A549 (cell line): ENCODE data around the gene KIAA1671. TPM values are rescaled to one million over a fixed set of nuclear protein-coding genes. Genes with fewer than 3 reads are reported as not detected.

Experiments
- ATAC-seq, 2 experiments: fragments of 200-7000 bp in 1 of 2; fragments of >200 bp in 1 of 2; cut with Nextera tagmentation in 1 of 2; cut with Tn5 transposase in 1 of 2; 3 replicates each; pipeline versions ENCODE4 v1.8.0 to v1.9.1; 2018 to 2020; ENCODE audit warnings: mild to moderate bottlenecking in 1 of 2, moderate library complexity in 1 of 2
- CTCF ChIA-PET: fragments of 300-600 bp; sonication (Branson Sonifier 250); formaldehyde crosslinking; extraction: SDS; loops from one replicate; lab custom pipeline; 2021; ENCODE audit warnings: antibody characterized with exemption, inconsistent platforms; lab: Yijun Ruan, JAX
- POLR2A ChIA-PET: fragments of 350-600 bp; formaldehyde crosslinking; extraction: SDS; loops from one replicate; lab custom pipeline; 2021; ENCODE audit warnings: antibody characterized with exemption, inconsistent platforms; lab: Yijun Ruan, JAX
- DNase-seq, 2 experiments: peaks; one replicate each; pipeline versions ENCODE4 v3.0.0 to v3.0.0-alpha.2; 2011 to 2016; ENCODE audit warnings: low read depth in 1 of 2, low spot score in 1 of 2
- FAIRE-seq: peaks from 2 replicates; lab custom pipeline; 2011; peaks lifted over from hg19 to GRCh38; lab: Jason Lieb, UNC
- H3K27ac ChIP-seq, 2 experiments: fragments of >200 bp; sonication (Bioruptor Twin); formaldehyde crosslinking; 3 replicates each; pipeline ENCODE4 v1.5.1; 2016 to 2017
- H3K4me1 ChIP-seq: fragments of >200 bp; sonication (Bioruptor Twin); formaldehyde crosslinking; 3 replicates; pipeline ENCODE4 v1.6.1; 2016
- H3K4me2 ChIP-seq: fragments of >200 bp; sonication (Bioruptor Twin); formaldehyde crosslinking; 3 replicates; pipeline ENCODE4 v1.6.1; 2016
- H3K4me3 ChIP-seq: fragments of >200 bp; sonication (Bioruptor Twin); formaldehyde crosslinking; 3 replicates; pipeline ENCODE4 v1.5.1; 2016
- H3K9me3 ChIP-seq: fragments of >200 bp; sonication (Bioruptor Twin); formaldehyde crosslinking; 3 replicates; pipeline ENCODE4 v1.6.1; 2016
- BCL3 ChIP-seq: fragments of >200 bp; sonication (Bioruptor Twin); formaldehyde crosslinking; IDR thresholded peaks from 3 replicates; pipeline ENCODE4 v1.6.1; 2016
- CEBPB ChIP-seq, 2 experiments: fragments of >200 bp in 1 of 2; sonication (Bioruptor Twin) in 1 of 2; formaldehyde crosslinking in 1 of 2; IDR thresholded peaks; 2 replicates each; pipeline ENCODE4 v1.6.1; 2012 to 2016
- EHF ChIP-seq: fragments of 250-450 bp; sonication (Bioruptor Pico); IDR thresholded peaks from 2 replicates; pipeline ENCODE4 v1.5.0; 2020; ENCODE audit warnings: mild to moderate bottlenecking
- ESRRA ChIP-seq: fragments of 150-350 bp; IDR thresholded peaks from 2 replicates; pipeline ENCODE4 v1.6.1; 2014; ENCODE audit warnings: mild to moderate bottlenecking, low read length, borderline replicate concordance
- HEYL ChIP-seq: fragments of 250-450 bp; sonication (Bioruptor Pico); IDR thresholded peaks from 2 replicates; pipeline ENCODE4 v1.8.0; 2021; ENCODE audit warnings: mild to moderate bottlenecking, moderate library complexity
- HOXA7 ChIP-seq: fragments of 250-450 bp; sonication (Bioruptor Pico); IDR thresholded peaks from 2 replicates; pipeline ENCODE4 v1.5.0; 2020; ENCODE audit warnings: mild to moderate bottlenecking, moderate library complexity
- HOXB13 ChIP-seq: fragments of 250-450 bp; sonication (Bioruptor Pico); IDR thresholded peaks from 2 replicates; pipeline ENCODE4 v1.5.0; 2020; ENCODE audit warnings: low read depth, mild to moderate bottlenecking, moderate library complexity
- HOXB5 ChIP-seq: fragments of 250-450 bp; sonication (Bioruptor Pico); IDR thresholded peaks from 2 replicates; pipeline ENCODE4 v1.5.0; 2020; ENCODE audit warnings: mild to moderate bottlenecking, moderate library complexity
- KDM5A ChIP-seq: fragments of 200-600 bp; sonication (generic); IDR thresholded peaks from 2 replicates; pipeline ENCODE4 v1.6.1; 2016; ENCODE audit warnings: antibody characterized with exemption, mild to moderate bottlenecking
- NFE2L2 ChIP-seq: fragments of 150-350 bp; conservative IDR thresholded peaks from 2 replicates; pipeline ENCODE4 v1.6.1; 2014; ENCODE audit warnings: low read length
- PBX3 ChIP-seq: IDR thresholded peaks from 2 replicates; pipeline ENCODE4 v1.6.1; 2012
- POLR2A ChIP-seq: IDR thresholded peaks from 2 replicates; pipeline ENCODE4 v1.6.1; 2012; ENCODE audit warnings: mild to moderate bottlenecking, low read length
- POLR2AphosphoS2 ChIP-seq: conservative IDR thresholded peaks from 2 replicates; pipeline ENCODE4 v1.6.1; 2012; ENCODE audit warnings: low read length, improper control_type of control experiment, inconsistent platforms
- RAD21 ChIP-seq, 2 experiments: fragments of >200 bp in 1 of 2; sonication (Bioruptor Twin) in 1 of 2; formaldehyde crosslinking in 1 of 2; IDR thresholded peaks in 1 of 2; conservative IDR thresholded peaks in 1 of 2; 2 replicates in 1 of 2; 3 replicates in 1 of 2; pipeline ENCODE4 v1.6.1; 2012 to 2018; ENCODE audit warnings: inconsistent platforms in 1 of 2
- RFX5 ChIP-seq: fragments of 450-650 bp; IDR thresholded peaks from 2 replicates; pipeline ENCODE4 v1.7.1; 2014; ENCODE audit warnings: antibody characterized with exemption, mild to moderate bottlenecking, moderate library complexity
- SMC3 ChIP-seq: fragments of >200 bp; sonication (Bioruptor Twin); formaldehyde crosslinking; IDR thresholded peaks from 3 replicates; pipeline ENCODE4 v1.6.1; 2018; ENCODE audit warnings: inconsistent platforms
- ZFP36 ChIP-seq: fragments of 450-650 bp; IDR thresholded peaks from 2 replicates; pipeline ENCODE4 v1.6.1; 2014; ENCODE audit warnings: borderline replicate concordance; ENCODE audit not compliant: partially characterized antibody
- WGBS: methylation state at CpG from one replicate; pipeline ENCODE4 v1.1.6; 2017; ENCODE audit errors: missing lambda C conversion rate; 5-methylcytosine and 5-hydroxymethylcytosine counted together
- polyA plus RNA-seq, 4 experiments: library from polyadenylated mRNA; depleted of rRNA in 3 of 4; stranded (reverse); fragments of >200 nt; fragmentation: RNase III in 1 of 4; extraction: RNeasy Plus Mini Kit Qiagen cat#74134 plus additional on column Dnase treatment in 1 of 4; gene quantifications; 2 replicates in 3 of 4; 3 replicates in 1 of 4; pipeline ENCODE4 v1.2.3, GENCODE V29; 2011 to 2017
- TF ChIP-seq, protein P1 (sequence below): IDR thresholded peaks from 2 replicates; pipeline ENCODE4 v1.6.1; 2012; ENCODE audit warnings: low read depth, borderline replicate concordance
- TF ChIP-seq, protein P2 (sequence below): fragments of >200 bp; sonication (Bioruptor Twin); formaldehyde crosslinking; IDR thresholded peaks from 3 replicates; pipeline ENCODE4 v1.5.1; 2016
- TF ChIP-seq, protein P3 (sequence below): fragments of 250-450 bp; sonication (Bioruptor Pico); IDR thresholded peaks from 2 replicates; pipeline ENCODE4 v1.5.0; 2020; ENCODE audit warnings: low read depth, mild to moderate bottlenecking, moderate library complexity

KIAA1671 gene
- polyA plus RNA-seq, 2 of the 4 experiments (the other 2 are of a cell fraction), result 5.3 to 7.9 TPM

DNA sequence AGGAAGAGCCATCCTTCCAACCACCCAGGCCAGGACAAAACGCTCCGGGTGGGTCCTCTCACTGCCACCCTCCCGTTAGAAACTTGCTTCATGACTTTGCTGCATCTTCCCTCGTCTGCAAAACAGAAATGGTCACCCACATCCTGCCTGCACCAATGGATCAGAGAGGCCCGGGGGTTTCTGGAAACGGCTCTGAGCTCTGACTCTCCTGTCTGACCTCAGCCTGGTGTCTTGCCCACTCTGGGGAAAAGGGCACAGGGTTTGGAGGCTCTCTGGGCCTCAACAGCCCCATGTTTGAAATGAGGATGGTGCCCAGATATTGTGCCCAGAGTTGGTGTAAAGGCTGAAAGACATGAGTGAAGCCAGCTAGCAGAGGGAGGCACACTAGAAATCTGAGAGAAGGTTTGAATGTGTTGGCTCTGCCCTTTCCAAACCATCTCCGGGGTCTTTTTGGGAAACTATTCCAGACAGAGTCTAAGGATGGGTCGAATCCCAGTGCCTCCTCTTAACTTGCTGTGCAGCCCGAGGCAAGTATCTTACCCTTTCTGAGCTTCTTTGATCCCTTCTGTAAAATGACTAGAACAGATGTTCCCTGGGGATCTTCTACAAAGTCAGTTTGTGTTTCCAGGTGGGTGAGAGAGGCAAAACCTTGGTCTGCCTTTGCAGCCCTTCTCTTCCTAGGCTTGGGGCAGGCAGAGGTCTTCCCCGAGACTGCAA, 249.2 kb downstream of the KIAA1671 start:
- H3K4me3 ChIP-seq, result no peak overlapping the region
- no peak for FAIRE-seq
- WGBS, result 65% methylated on average over 10 of the region's 10 CpGs
- H3K9me3 ChIP-seq, result no peaks in the 10 kb centered on the region
- TF ChIP-seq PBX3 (no peak), HOXB5 (CRISPR knock-in tag) (no peak), HOXA7 (CRISPR knock-in tag) (no peak), ZFP36 (peak; percentile 30), CEBPB (IDR thresholded peaks at IDR 0.05) (no peak)
- no peaks in the 10 kb centered on the region for H3K4me1 ChIP-seq
- no peak overlapping the region for H3K27ac ChIP-seq
- ChIA-PET POLR2A (no interaction called here), CTCF (interaction anchor here (0.7 to 2.9 kb wide), 23 partner anchors 8 to 263 kb away, joined by 3 to 19 read pairs (median 4); no protein-coding TSS in a partner anchor)
- no peak for ATAC-seq
- no peak overlapping the region for H3K4me2 ChIP-seq
- DNase-seq, result no peak

DNA sequence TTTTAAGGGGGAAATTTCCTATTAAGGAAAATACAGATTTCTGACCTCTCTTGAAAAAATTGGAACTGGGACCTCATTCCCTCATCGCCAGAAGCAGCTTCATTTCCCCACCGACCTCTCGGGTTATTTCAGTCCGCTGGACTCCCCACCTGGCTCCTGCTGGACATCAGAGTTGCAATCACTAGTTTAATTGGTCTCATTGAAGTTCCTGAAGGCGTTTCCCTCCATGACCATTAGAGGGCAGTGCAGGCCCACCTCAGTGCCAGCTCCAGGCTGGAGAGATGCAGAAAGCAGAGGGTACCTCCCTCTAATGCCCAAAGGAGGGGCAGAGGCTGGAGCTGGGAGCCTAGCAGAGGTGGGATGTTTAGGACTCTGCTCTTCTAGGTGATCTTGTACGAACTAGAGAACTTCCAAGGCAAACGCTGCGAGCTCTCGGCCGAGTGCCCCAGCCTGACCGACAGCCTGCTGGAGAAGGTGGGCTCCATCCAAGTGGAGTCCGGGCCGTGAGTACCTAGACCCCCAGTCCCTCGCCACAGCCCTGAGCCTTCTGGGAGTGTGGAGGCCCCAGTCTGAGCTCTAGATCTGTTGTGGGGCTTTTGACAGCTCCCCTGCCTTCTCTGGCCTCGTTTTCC, 249.9 kb downstream of the KIAA1671 start:
- POLR2A ChIA-PET, result no interaction called here
- CTCF ChIA-PET, result interaction anchor here (0.6 to 2.9 kb wide), 25 partner anchors 9 to 264 kb away, joined by 3 to 19 read pairs (median 4); no protein-coding TSS in a partner anchor
- Histone ChIP-seq H3K4me1 (no peaks in the 10 kb centered on the region), H3K4me2 (no peak overlapping the region), H3K4me3 (no peak overlapping the region), H3K27ac (no peak overlapping the region), H3K9me3 (no peaks in the 10 kb centered on the region)
- FAIRE-seq (no peak), DNase-seq (peak; percentile 57 to 69), ATAC-seq (peak; percentile 78 to 91)
- TF ChIP-seq POLR2AphosphoS2 (no peak), PBX3 (no peak), CEBPB (IDR thresholded peaks at IDR 0.05) (no peak), HOXB13 (no peak), EHF (CRISPR knock-in tag) (no peak), KDM5A (no peak), RAD21 (conservative IDR thresholded peaks at IDR 0.05 in 1 of 2, IDR thresholded peaks at IDR 0.05 in 1 of 2) (peak; percentile 63 to 73), BCL3 (no peak), SMC3 (peak; percentile 36), NFE2L2 (no peak), RFX5 (no peak), HEYL (no peak), POLR2A (no peak), ESRRA (no peak)
- TF ChIP-seq, protein P1, sequence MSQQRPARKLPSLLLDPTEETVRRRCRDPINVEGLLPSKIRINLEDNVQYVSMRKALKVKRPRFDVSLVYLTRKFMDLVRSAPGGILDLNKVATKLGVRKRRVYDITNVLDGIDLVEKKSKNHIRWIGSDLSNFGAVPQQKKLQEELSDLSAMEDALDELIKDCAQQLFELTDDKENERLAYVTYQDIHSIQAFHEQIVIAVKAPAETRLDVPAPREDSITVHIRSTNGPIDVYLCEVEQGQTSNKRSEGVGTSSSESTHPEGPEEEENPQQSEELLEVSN, result no peak
- TF ChIP-seq, protein P2, sequence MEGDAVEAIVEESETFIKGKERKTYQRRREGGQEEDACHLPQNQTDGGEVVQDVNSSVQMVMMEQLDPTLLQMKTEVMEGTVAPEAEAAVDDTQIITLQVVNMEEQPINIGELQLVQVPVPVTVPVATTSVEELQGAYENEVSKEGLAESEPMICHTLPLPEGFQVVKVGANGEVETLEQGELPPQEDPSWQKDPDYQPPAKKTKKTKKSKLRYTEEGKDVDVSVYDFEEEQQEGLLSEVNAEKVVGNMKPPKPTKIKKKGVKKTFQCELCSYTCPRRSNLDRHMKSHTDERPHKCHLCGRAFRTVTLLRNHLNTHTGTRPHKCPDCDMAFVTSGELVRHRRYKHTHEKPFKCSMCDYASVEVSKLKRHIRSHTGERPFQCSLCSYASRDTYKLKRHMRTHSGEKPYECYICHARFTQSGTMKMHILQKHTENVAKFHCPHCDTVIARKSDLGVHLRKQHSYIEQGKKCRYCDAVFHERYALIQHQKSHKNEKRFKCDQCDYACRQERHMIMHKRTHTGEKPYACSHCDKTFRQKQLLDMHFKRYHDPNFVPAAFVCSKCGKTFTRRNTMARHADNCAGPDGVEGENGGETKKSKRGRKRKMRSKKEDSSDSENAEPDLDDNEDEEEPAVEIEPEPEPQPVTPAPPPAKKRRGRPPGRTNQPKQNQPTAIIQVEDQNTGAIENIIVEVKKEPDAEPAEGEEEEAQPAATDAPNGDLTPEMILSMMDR, result peak; percentile 59
- TF ChIP-seq, protein P3, sequence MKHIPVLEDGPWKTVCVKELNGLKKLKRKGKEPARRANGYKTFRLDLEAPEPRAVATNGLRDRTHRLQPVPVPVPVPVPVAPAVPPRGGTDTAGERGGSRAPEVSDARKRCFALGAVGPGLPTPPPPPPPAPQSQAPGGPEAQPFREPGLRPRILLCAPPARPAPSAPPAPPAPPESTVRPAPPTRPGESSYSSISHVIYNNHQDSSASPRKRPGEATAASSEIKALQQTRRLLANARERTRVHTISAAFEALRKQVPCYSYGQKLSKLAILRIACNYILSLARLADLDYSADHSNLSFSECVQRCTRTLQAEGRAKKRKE, result no peak
- WGBS, result 55% methylated on average over 14 of the region's 15 CpGs
